ENCODE results near the gene LAMC2. TPM values are rescaled to one million over a fixed set of nuclear protein-coding genes. Genes with fewer than 3 reads are reported as not detected.

The LAMC2 gene
- total RNA-seq, 1 donor from 2014 or later = 13.3 TPM

DNA sequence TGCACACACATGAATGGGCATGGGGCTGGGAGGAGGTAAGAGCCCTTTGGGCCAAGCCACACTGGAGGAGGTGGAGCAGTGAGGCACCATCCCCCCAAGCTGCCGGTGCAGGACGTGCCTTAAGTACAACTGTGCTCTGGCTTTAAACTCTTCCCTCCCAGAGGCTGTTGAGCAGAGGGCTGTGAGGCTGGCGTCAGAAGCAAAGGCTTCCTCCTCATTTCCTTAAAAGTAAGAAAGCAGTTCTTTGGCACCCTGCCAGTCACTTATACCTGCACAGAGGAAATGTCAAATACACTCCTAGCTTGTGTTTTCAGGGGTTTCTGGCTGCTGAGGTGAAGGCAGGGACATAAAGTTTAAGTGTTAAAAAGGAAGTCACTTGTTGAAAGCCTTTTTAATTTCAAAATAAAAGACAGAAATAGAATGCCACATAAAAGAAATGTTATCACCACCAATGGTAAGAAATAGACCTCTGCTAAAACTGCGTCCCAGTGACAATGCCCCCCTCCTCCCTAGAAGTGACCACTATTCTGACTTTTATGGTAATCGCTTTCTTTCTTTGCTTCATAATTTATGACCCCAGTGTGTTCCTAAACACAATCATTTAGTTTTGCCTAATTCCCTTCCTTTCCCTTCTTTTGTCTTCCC lies 33.0 kb downstream of the LAMC2 start:
- no peak overlapping the region for H3K4me3 ChIP-seq
- intact Hi-C loops (cut with DNase I) = no loop called here
- H3K9me3 ChIP-seq = no peaks in the 10 kb centered on the region
- no peaks in the 10 kb centered on the region for H3K27me3 ChIP-seq
- H3K36me3 ChIP-seq = peaks cover 0 to 3% of the 10 kb centered on the region in 2 donors
- peaks cover 20% of the 10 kb centered on the region for H3K4me1 ChIP-seq
- DNase-seq (ENCODE audit: extremely low spot score in 2 of 2) = no peak
- H3K27ac ChIP-seq = peak overlapping the region; percentile 74
- TF ChIP-seq POLR2AphosphoS5 (IDR thresholded peaks at IDR 0.05; ENCODE audit: insufficient read depth in 1 of 2, low read depth in 1 of 2) (peak in 1 of 2 donors; percentile 49), POLR2A (IDR thresholded peaks at IDR 0.05) (no peak)
- TF ChIP-seq, protein P1, sequence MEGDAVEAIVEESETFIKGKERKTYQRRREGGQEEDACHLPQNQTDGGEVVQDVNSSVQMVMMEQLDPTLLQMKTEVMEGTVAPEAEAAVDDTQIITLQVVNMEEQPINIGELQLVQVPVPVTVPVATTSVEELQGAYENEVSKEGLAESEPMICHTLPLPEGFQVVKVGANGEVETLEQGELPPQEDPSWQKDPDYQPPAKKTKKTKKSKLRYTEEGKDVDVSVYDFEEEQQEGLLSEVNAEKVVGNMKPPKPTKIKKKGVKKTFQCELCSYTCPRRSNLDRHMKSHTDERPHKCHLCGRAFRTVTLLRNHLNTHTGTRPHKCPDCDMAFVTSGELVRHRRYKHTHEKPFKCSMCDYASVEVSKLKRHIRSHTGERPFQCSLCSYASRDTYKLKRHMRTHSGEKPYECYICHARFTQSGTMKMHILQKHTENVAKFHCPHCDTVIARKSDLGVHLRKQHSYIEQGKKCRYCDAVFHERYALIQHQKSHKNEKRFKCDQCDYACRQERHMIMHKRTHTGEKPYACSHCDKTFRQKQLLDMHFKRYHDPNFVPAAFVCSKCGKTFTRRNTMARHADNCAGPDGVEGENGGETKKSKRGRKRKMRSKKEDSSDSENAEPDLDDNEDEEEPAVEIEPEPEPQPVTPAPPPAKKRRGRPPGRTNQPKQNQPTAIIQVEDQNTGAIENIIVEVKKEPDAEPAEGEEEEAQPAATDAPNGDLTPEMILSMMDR (IDR thresholded peaks at IDR 0.05) = no peak

DNA sequence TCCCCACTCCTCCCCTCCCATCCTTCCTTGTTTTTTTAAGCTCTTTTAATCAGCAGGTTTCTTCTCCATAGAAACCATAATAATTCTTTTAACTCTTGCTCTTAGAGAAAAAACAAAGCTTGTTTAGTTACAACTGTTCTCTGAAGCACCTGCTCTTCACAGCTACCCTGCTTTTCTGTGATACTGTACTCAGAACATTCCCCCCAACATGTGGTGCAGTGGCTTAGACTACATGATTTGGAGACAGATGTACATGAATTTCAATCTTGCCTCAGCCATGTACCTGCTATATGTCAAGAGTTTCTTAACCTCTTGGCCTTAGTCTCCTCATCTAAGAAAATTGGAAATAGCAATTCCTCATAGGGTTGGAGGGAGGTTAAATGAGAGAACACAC lies 33.5 kb downstream of the LAMC2 start:
- H3K27me3 ChIP-seq = no peaks in the 10 kb centered on the region
- intact Hi-C loops (cut with DNase I) = no loop called here
- no peaks in the 10 kb centered on the region for H3K9me3 ChIP-seq
- no peak for DNase-seq (ENCODE audit: extremely low spot score in 2 of 2)
- H3K4me1 ChIP-seq = peaks cover 20% of the 10 kb centered on the region
- peaks cover 0 to 3% of the 10 kb centered on the region in 2 donors for H3K36me3 ChIP-seq
- peak overlapping the region; percentile 74 for H3K27ac ChIP-seq
- no peak for TF ChIP-seq POLR2AphosphoS5 (IDR thresholded peaks at IDR 0.05; ENCODE audit: insufficient read depth in 1 of 2, low read depth in 1 of 2)
- no peak for TF ChIP-seq POLR2A (IDR thresholded peaks at IDR 0.05)
- TF ChIP-seq, protein P1 (IDR thresholded peaks at IDR 0.05) = no peak
- H3K4me3 ChIP-seq = no peak overlapping the region

- TF ChIP-seq POLR2AphosphoS5 (IDR thresholded peaks at IDR 0.05; ENCODE audit: insufficient read depth in 1 of 2, low read depth in 1 of 2) = no peak
- TF ChIP-seq POLR2A (IDR thresholded peaks at IDR 0.05) = no peak
- TF ChIP-seq, protein P1 (IDR thresholded peaks at IDR 0.05) = no peak
- no peaks in the 10 kb centered on the region for H3K27me3 ChIP-seq
- H3K4me1 ChIP-seq = peaks cover 13% of the 10 kb centered on the region
- no peak overlapping the region for H3K4me3 ChIP-seq
- no peak overlapping the region for H3K27ac ChIP-seq
- intact Hi-C loops (cut with DNase I) = no loop called here
- no peak for DNase-seq (ENCODE audit: extremely low spot score in 2 of 2)
- H3K36me3 ChIP-seq = peaks cover 0 to 3% of the 10 kb centered on the region in 2 donors
- no peaks in the 10 kb centered on the region for H3K9me3 ChIP-seq
These were observed 36.8 kb downstream of the LAMC2 start for GRCh38 chr1:183222909-183223308.

DNA sequence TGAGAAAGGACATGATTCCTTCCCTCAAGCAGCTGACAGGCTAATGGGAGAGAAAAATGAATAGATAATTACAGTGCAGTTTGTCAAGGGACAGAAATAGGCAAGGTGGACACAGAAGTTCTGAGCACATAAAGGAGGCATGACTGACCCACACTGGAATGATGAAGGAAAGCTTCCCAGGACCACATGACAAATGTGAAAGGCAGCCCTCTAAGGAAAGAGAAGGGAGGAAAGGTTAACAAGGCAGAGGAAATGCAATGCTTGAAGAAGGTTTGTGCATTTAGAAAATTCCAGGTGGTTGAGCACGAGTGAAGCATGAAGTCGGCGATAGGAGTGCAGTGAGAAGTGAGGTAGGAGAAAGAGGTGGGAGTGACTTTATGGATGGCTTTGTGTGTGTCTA lies 37.4 kb downstream of the LAMC2 start:
- DNase-seq (ENCODE audit: extremely low spot score in 2 of 2) = no peak
- Histone ChIP-seq H3K4me1 (peaks cover 7% of the 10 kb centered on the region), H3K27ac (no peak overlapping the region), H3K27me3 (no peaks in the 10 kb centered on the region), H3K4me3 (no peak overlapping the region), H3K36me3 (peaks cover 0 to 3% of the 10 kb centered on the region in 2 donors), H3K9me3 (no peaks in the 10 kb centered on the region)
- intact Hi-C loops (cut with DNase I) = no loop called here
- TF ChIP-seq POLR2A (IDR thresholded peaks at IDR 0.05) = no peak
- TF ChIP-seq POLR2AphosphoS5 (IDR thresholded peaks at IDR 0.05; ENCODE audit: insufficient read depth in 1 of 2, low read depth in 1 of 2) = no peak
- TF ChIP-seq, protein P1 (IDR thresholded peaks at IDR 0.05) = no peak

DNA sequence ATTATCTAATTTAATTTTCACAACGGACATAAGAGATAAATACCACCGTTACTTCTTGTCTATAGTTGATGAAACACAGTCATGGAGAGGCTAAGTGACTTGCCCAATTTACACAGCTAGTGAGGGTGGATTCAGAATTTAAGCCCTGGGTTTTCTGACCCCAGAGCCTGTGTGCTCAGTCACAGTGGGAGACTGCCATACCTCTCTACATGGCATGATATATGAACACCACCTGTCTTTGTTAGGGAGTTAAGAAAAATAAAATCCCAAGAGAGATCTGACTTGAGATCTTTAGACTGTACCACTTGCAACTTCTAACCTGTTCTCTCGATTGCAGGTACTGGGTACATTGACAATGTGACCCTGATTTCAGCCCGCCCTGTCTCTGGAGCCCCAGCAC lies 40.3 kb downstream of the LAMC2 start:
- H3K4me3 ChIP-seq = no peak overlapping the region
- TF ChIP-seq, protein P1 (IDR thresholded peaks at IDR 0.05) = no peak
- TF ChIP-seq POLR2AphosphoS5 (IDR thresholded peaks at IDR 0.05; ENCODE audit: insufficient read depth in 1 of 2, low read depth in 1 of 2) = no peak
- no peak for TF ChIP-seq POLR2A (IDR thresholded peaks at IDR 0.05)
- DNase-seq (ENCODE audit: extremely low spot score in 2 of 2) = no peak
- H3K9me3 ChIP-seq = no peaks in the 10 kb centered on the region
- no peak overlapping the region for H3K27ac ChIP-seq
- H3K4me1 ChIP-seq = no peaks in the 10 kb centered on the region
- peaks cover 0 to 3% of the 10 kb centered on the region in 2 donors for H3K36me3 ChIP-seq
- H3K27me3 ChIP-seq = no peaks in the 10 kb centered on the region
- intact Hi-C loops (cut with DNase I) = no loop called here

Measured in vagina (tissue), 2 donors.